HepG2 (cell line): ENCODE results near the gene U2AF1L4. TPM values are rescaled to one million over a fixed set of nuclear protein-coding genes. Genes with fewer than 3 reads are reported as not detected.

Experiments
- MTF2 ChIP-seq: sonication (generic); formaldehyde crosslinking; IDR thresholded peaks from 2 replicates; pipeline ENCODE4 v1.5.0; 2020; ENCODE audit warnings: missing genetic modification reagents, borderline replicate concordance
- NCOA2 ChIP-seq: sonication (generic); formaldehyde crosslinking; IDR thresholded peaks from 2 replicates; pipeline ENCODE4 v1.8.0; 2022; ENCODE audit warnings: inconsistent platforms
- PRDM15 ChIP-seq: sonication (generic); formaldehyde crosslinking; IDR thresholded peaks from 2 replicates; pipeline ENCODE4 v1.4.0; 2020; ENCODE audit warnings: missing genetic modification reagents
- TBP ChIP-seq: sonication (generic); formaldehyde crosslinking; IDR thresholded peaks from 2 replicates; pipeline ENCODE4 v1.5.0; 2020; ENCODE audit warnings: missing genetic modification reagents
- ZNF280B ChIP-seq: sonication (generic); formaldehyde crosslinking; IDR thresholded peaks from 2 replicates; pipeline ENCODE4 v1.5.0; 2020; ENCODE audit warnings: missing genetic modification reagents, mild to moderate bottlenecking, borderline replicate concordance
- ZNF687 ChIP-seq: sonication (generic); formaldehyde crosslinking; IDR thresholded peaks from 2 replicates; pipeline ENCODE4 v1.5.1; 2020; ENCODE audit warnings: mild to moderate bottlenecking, missing genetic modification reagents, moderate library complexity
- polyA plus RNA-seq, 8 experiments: library from polyadenylated mRNA; depleted of rRNA in 3 of 8; stranded (reverse) in 7 of 8; unstranded in 1 of 8; fragments of >200 nt; fragmentation: Illumina TruSeq in 4 of 8; extraction: Trizol in 4 of 8; gene quantifications; 2 replicates each; pipeline versions ENCODE4 v1.2.1 to v1.2.3, GENCODE V29; 2011 to 2016; ENCODE audit warnings: low read depth in 4 of 8, missing spikeins in 1 of 8, mixed read lengths in 1 of 8; ENCODE audit not compliant: insufficient read depth in 1 of 8
- total RNA-seq, 5 experiments: library from RNA; depleted of rRNA; stranded (reverse); fragments of >200 nt; fragmentation: Illumina TruSeq; extraction: Trizol; gene quantifications; 2 replicates each; pipeline ENCODE4 v1.2.3, GENCODE V29; 2016; ENCODE audit warnings: low read depth in 1 of 5
- TF ChIP-seq, protein P1 (sequence below): sonication (generic); formaldehyde crosslinking; IDR thresholded peaks from 2 replicates; pipeline ENCODE4 v1.8.1; 2022; ENCODE audit warnings: mild to moderate bottlenecking, missing genetic modification reagents
- TF ChIP-seq, protein P2 (sequence below): sonication (generic); formaldehyde crosslinking; IDR thresholded peaks from one replicate; pipeline ENCODE4 v1.5.1; 2020; ENCODE audit warnings: mild to moderate bottlenecking, missing genetic modification reagents; ENCODE audit errors: not compliant biosample characterization

U2AF1L4 gene
- total and polyA plus RNA-seq, 2 of the 13 experiments (the other 11 are each of a cell fraction or from before 2014, with no cell fraction given), result 7.9 to 15.4 TPM

- TF ChIP-seq ZNF687 (CRISPR knock-in tag) (no peak), TBP (CRISPR knock-in tag) (no peak), ZNF280B (no peak), NCOA2 (CRISPR knock-in tag) (no peak), MTF2 (CRISPR knock-in tag) (no peak), PRDM15 (CRISPR knock-in tag) (no peak)
- TF ChIP-seq, protein P1, sequence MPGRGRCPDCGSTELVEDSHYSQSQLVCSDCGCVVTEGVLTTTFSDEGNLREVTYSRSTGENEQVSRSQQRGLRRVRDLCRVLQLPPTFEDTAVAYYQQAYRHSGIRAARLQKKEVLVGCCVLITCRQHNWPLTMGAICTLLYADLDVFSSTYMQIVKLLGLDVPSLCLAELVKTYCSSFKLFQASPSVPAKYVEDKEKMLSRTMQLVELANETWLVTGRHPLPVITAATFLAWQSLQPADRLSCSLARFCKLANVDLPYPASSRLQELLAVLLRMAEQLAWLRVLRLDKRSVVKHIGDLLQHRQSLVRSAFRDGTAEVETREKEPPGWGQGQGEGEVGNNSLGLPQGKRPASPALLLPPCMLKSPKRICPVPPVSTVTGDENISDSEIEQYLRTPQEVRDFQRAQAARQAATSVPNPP, result no peak
- TF ChIP-seq, protein P2, sequence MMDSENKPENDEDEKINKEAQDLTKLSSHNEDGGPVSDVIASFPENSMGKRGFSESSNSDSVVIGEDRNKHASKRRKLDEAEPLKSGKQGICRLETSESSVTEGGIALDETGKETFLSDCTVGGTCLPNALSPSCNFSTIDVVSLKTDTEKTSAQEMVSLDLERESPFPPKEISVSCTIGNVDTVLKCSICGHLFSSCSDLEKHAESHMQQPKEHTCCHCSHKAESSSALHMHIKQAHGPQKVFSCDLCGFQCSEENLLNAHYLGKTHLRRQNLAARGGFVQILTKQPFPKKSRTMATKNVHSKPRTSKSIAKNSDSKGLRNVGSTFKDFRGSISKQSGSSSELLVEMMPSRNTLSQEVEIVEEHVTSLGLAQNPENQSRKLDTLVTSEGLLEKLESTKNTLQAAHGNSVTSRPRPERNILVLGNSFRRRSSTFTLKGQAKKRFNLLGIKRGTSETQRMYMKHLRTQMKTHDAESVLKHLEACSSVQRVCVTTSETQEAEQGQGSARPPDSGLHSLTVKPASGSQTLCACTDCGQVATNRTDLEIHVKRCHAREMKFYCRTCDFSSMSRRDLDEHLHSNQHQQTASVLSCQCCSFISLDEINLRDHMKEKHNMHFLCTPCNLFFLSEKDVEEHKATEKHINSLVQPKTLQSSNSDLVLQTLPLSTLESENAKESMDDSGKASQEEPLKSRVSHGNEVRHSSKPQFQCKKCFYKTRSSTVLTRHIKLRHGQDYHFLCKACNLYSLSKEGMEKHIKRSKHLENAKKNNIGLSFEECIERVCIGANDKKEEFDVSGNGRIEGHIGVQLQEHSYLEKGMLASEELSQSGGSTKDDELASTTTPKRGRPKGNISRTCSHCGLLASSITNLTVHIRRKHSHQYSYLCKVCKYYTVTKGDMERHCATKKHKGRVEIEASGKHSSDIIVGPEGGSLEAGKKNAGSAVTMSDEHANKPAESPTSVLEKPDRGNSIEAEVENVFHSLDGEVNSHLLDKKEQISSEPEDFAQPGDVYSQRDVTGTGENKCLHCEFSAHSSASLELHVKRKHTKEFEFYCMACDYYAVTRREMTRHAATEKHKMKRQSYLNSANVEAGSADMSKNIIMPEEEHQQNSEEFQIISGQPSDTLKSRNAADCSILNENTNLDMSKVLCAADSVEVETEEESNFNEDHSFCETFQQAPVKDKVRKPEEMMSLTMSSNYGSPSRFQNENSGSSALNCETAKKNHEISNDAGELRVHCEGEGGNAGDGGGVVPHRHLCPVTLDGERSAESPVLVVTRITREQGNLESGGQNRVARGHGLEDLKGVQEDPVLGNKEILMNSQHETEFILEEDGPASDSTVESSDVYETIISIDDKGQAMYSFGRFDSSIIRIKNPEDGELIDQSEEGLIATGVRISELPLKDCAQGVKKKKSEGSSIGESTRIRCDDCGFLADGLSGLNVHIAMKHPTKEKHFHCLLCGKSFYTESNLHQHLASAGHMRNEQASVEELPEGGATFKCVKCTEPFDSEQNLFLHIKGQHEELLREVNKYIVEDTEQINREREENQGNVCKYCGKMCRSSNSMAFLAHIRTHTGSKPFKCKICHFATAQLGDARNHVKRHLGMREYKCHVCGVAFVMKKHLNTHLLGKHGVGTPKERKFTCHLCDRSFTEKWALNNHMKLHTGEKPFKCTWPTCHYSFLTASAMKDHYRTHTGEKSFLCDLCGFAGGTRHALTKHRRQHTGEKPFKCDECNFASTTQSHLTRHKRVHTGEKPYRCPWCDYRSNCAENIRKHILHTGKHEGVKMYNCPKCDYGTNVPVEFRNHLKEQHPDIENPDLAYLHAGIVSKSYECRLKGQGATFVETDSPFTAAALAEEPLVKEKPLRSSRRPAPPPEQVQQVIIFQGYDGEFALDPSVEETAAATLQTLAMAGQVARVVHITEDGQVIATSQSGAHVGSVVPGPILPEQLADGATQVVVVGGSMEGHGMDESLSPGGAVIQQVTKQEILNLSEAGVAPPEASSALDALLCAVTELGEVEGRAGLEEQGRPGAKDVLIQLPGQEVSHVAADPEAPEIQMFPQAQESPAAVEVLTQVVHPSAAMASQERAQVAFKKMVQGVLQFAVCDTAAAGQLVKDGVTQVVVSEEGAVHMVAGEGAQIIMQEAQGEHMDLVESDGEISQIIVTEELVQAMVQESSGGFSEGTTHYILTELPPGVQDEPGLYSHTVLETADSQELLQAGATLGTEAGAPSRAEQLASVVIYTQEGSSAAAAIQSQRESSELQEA (CRISPR knock-in tag), result no peak
These were observed 31.0 kb upstream of the U2AF1L4 start (continued) for GRCh38 chr19:35776102-35776788.
